Hematopoietic multipotent progenitor cell (in vitro differentiated cells): Measurements from ENCODE around the gene DIP2A. TPM values are rescaled to one million over a fixed set of nuclear protein-coding genes. Genes with fewer than 3 reads are reported as not detected.

Experiments used
- DNase-seq, 3 donors: peaks; one replicate each; pipeline ENCODE4 v3.0.0-alpha.2; 2011 to 2015; ENCODE audit warnings: low read depth in 2 of 3, low spot score in 2 of 3
- total RNA-seq: library from RNA; depleted of rRNA; stranded (reverse); fragments of >200 nt; gene quantifications from one replicate; pipeline ENCODE4 v1.2.3, GENCODE V29; 2012

DIP2A gene
- total RNA-seq: 61.7 TPM

DNA sequence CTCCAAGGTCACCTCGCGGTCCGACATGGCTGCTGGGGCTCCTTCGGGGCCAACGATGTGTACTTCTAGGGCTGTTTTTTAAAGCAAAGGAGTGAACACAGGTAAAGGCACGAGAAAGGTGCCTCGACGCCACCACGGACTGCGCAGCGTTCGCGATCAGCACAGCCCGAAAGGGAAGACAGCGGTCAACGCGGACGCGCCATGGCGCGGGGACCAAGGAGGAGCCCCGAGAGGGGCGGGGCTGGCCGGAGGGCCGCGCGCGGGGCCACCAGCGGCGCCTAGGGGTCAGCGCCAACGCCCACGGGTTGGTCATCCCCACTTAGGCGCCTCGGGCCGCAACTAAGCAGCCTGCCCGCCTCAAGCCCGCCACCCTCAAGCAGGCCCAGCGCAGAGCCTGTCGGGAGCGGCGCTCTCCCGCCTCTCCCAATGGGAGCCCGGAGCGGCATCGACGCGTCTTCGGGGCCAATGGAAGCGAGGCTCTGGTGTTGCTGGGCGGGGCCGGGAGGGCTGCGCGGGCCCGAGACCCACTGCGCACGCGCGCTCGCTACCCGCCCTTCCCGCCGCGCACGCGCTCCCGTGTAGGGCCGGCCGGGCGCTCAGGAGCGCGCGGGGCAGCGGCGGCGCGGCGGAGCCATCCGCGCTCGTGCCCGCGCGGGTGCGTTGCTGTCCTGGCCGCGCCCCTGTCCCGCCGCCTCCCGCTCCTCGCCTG is at the start of gene DIP2A:
Gene DIP2A (plus strand): TSS at position 577 of the 709 bp plus-strand sequence. CDS start 241 bp downstream, outside the sequence.
- DNase-seq: peak; percentile 93 to 98 (median 97)

- no peak for DNase-seq
Measured at GRCh38 chr21:46409641-46410406, 48.9 kb upstream of the DIP2A start.

GRCh38 chr21:46410516-46410915 is 48.2 kb upstream of the DIP2A start:
- no peak for DNase-seq

GRCh38 chr21:46411236-46411635 is 47.5 kb upstream of the DIP2A start:
- DNase-seq: no peak

DNA sequence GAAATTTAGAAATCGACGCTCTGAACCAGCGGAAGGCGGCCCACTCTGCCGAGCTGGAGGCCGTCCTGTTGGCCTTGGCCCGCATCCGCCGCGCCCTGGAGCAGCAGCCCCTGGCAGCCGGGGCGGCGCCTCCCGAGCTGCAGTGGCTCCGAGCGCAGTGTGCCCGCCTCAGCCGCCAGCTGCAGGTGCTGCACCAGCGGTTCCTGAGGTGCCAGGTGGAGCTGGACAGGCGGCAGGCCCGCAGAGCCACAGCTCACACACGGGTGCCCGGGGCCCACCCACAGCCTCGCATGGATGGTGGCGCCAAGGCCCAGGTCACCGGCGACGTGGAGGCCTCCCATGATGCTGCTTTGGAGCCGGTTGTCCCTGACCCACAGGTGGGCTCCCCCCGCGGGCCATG is 47.0 kb upstream of the DIP2A start:
- no peak for DNase-seq

DNA sequence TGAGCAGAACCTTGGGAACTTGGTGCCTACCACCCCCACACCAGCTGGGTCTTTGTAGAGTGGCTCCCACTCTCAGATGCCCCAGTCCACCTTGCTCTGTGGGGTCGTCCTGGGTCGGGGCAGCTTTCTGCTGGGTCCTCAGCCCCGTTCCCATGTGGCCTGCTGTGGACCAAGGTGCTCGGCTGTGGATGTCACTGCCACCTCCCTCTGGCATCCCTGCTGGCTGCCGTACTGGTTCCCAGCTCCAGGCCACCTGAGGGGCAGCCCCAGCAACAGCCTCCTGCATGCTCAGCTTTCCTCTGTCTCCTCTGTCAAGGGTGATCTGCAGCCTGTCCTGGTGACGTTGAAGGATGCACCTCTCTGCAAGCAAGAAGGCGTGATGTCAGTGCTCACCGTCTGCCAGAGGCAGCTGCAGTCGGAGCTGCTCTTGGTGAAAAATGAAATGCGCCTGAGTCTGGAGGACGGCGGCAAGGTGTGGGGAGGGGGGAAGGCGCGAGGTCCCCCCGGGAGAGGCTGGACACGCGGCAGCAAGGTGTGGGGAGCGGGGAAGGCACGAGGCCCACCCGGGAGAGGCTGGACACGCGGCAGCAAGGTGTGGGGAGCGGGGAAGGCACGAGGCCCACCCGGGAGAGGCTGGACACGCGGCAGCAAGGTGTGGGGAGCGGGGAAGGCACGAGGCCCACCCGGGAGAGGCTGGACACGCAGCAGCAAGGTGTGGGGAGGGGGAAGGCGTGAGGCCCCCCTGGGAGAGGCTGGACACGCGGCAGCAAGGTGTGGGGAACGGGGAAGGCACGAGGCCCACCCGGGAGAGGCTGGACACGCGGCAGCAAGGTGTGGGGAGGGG is 45.9 kb upstream of the DIP2A start:
- no peak for DNase-seq

DNA sequence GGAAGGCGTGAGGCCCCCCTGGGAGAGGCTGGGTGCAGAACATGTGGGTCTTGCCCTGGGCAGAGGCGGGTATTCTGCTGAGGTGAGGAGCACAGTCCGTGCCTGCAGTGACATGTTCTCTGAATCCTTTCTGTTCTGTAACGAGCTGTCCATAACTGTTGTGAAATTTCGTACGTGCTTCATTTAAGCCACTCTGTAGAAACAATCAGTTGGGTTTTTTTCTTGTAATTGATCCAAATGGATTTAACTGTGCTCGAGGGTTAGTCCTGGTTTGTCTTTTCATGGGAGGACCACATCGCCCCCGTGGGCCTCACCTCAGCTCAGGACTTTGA is 45.4 kb upstream of the DIP2A start:
- no peak for DNase-seq

GRCh38 chr21:46414965-46415275 is 43.8 kb upstream of the DIP2A start:
- DNase-seq: no peak

DNA sequence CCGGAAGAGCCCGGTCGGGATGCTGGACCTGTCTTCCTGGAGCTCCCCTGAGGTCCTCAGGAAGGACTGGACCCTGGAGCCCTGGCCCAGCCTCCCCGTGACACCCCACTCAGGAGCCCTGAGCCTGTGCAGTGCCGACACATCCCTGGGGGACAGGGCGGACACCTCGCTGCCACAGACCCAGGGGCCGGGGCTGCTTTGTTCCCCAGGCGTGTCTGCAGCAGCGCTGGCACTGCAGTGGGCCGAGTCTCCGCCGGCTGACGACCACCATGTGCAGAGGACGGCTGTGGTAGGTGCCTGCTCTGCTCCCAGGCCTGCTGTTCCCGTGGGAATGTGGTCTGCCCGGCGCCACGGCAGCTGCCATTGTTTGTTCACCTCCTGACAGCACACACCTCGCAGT is 42.1 kb upstream of the DIP2A start:
- no peak for DNase-seq

DNA sequence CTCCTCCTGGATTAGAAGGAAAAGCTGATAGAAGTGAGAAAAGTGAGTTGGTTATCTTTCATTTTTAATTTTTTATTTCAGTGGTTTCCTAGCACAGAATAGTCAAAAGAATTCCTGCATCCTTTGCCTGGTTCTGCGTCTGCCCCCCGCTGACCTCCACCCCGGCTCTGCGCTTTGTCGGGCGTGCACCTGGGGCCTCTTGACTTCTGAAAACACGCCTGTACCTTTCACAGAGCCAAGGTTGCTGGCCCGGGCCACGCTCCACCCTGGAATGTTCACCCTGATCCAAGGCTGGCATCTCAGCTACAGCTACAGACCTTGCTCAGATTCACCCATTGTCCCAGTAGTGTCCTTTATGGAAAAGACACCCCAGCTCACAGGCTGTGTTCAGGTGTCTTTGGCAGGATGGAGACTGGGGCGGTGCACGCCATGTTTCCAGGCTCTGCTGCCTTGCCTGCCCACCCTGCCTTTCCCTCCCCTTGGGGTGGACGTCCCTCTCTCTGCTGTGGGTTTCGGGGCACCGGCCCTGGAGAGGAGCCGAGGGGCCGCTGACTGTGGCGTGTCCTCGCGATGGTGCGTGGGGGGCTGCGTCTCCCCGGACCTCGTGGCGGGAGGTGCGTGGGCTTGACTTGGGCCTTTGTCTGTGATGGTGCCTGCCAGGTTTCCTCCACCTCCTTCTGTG is 40.3 kb upstream of the DIP2A start:
- no peak for DNase-seq

GRCh38 chr21:46420241-46421190 is 38.2 kb upstream of the DIP2A start:
- no peak for DNase-seq

- DNase-seq: no peak
Measured at GRCh38 chr21:46421191-46421750, 37.4 kb upstream of the DIP2A start.

DNA sequence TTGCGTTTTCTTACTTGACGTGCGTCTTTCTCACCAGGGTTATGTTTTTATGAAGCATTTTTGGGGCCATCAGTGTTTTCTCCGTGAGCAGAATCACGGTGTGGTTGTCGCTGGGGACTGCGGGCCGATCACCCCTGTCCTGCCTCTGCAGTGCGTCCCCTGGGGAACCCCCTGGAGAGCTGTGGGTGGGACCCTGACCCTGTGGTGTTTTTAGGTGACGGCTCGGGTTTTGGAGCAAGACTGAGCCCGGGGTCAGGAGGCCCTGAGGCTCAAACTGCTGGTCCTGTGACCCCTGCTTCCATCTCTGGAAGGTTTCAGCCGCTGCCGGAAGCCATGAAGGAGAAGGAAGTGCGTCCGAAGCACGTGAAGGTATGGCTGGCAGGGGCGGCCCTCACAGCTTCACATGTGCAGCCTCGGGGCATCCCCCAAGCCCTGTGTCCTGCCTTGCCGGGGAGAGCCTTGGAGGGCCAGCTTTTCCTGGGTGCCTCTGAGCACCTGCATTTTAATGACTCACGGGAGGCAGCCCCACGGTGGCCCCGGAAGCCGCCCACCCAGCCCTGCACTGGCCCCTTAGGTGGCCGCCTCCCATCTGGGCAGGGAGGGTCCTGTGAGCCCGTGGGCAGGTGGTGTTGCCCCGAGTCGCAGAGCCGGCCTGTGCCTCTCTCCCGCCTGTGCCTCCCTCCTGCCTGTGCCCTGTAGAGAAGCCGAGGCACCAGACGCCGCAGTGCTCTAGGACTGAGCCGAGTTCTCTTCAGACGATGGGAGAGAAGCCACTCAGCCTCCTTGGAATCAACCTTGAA is 36.7 kb upstream of the DIP2A start:
- DNase-seq: no peak

DNA sequence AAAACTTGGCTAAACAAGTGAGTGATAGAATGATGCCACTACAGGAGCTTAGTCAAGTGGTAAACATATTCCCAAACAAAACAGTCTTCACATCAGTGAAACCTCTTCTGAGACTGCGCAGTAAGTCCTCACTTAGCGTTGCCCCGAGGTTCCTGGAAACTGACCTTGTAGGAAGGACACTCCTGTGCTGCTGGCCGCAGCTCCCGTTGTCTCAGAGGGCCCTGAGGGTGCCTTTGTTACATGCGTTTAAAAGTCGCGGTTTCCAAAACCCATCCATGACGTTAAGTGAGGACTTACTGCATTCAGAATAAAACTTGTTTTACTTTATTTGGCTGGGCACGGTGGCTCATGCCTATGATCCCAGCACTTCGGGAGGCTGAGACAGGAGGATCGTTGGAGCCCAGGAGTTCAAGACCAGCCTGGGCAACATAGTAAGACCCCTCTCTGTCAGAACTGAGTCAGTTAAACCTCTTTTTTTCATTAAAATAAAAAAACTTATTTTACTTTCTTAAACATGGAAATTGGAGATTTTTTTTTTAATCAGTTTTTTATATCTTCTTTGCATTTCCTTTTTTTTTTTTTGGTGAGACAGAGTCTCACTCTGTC is 36.0 kb upstream of the DIP2A start:
- no peak for DNase-seq

GRCh38 chr21:46423546-46424038 is 35.1 kb upstream of the DIP2A start:
- DNase-seq: no peak

GRCh38 chr21:46424039-46424591 is 34.6 kb upstream of the DIP2A start:
- DNase-seq: no peak

DNA sequence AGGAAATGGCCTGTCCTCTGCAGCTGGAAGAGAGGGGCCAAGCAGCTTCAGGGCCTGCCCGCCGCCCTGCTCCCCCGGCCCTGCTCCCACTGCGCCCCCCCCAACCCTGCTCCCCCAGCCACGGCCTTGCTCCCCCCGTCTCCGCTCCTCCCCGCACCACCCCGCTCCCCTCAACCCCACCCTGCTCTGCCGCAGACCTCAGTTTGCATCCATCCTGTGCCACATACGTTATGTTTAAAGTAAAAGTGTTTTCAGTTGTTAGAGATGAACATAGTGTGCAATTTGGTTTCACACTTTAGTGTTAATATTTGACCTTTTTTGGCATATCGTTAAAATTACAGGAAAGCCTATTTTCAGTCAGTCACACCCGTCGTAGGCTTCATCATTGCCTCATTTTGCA is 34.1 kb upstream of the DIP2A start:
- no peak for DNase-seq

GRCh38 chr21:46425041-46425440 is 33.6 kb upstream of the DIP2A start:
- DNase-seq: no peak
